Panc1 (cell line): ENCODE measurements around the gene MYO1B. TPM values are rescaled to one million over a fixed set of nuclear protein-coding genes. Genes with fewer than 3 reads are reported as not detected.

ENCODE experiments used
- ATAC-seq: fragments of 200-7000 bp; cut with Tn5 transposase; 2 replicates; pipeline ENCODE4 v1.9.1; 2020; ENCODE audit warnings: mild to moderate bottlenecking, moderate library complexity
- BruUV-seq: library from RNA; stranded (reverse); fragments of 400-500 nt; replicated peaks from 2 replicates; lab custom pipeline; 2021; lab: Mats Ljungman, UMichigan
- CTCF ChIA-PET: fragments of 300-600 bp; sonication (Branson Sonifier 250); formaldehyde crosslinking; loops from one replicate; lab custom pipeline; 2022; ENCODE audit warnings: antibody characterized with exemption; lab: Charles Lee
- POLR2A ChIA-PET: fragments of 300-600 bp; sonication (Branson Sonifier 250); formaldehyde crosslinking; loops from one replicate; lab custom pipeline; 2022; ENCODE audit warnings: antibody characterized with exemption; lab: Charles Lee
- DNase-seq: peaks from one replicate; pipeline ENCODE4 v3.0.0-alpha.2; 2010; ENCODE audit warnings: low read depth, low spot score
- H3K27ac ChIP-seq: 2 replicates; pipeline ENCODE4 v1.5.1; 2011; ENCODE audit warnings: mild to moderate bottlenecking, low read length, inconsistent platforms
- H3K27me3 ChIP-seq: fragments of 200-500 bp; sonication (Bioruptor generic); 2 replicates; pipeline ENCODE4 v1.6.0; 2014; ENCODE audit warnings: low read length, inconsistent platforms; ENCODE audit not compliant: control insufficient read depth, insufficient read depth
- H3K36me3 ChIP-seq: fragments of 200-500 bp; sonication (Bioruptor generic); 2 replicates; pipeline ENCODE4 v1.5.1; 2014; ENCODE audit warnings: inconsistent platforms, mild to moderate bottlenecking, low read length, moderate library complexity; ENCODE audit not compliant: control insufficient read depth, insufficient read depth
- H3K4me1 ChIP-seq: 2 replicates; pipeline ENCODE4 v1.5.1; 2011; ENCODE audit warnings: inconsistent platforms, mild to moderate bottlenecking, low read length, moderate library complexity; ENCODE audit not compliant: control insufficient read depth, insufficient read depth
- H3K4me3 ChIP-seq, 2 experiments: 2 replicates each; pipeline ENCODE4 v1.5.1; 2011 to 2012; ENCODE audit warnings: low read depth in 2 of 2, low read length in 2 of 2, mild to moderate bottlenecking in 2 of 2, inconsistent platforms in 1 of 2, moderate library complexity in 1 of 2
- H3K9me3 ChIP-seq: fragments of 200-500 bp; sonication (Bioruptor generic); 2 replicates; pipeline ENCODE4 v1.5.1; 2014; ENCODE audit warnings: low read depth, mild to moderate bottlenecking, inconsistent platforms, low read length, moderate library complexity; ENCODE audit not compliant: control insufficient read depth, insufficient read depth
- POLR2AphosphoS5 ChIP-seq: IDR thresholded peaks from 2 replicates; pipeline ENCODE4 v1.6.1; 2012; ENCODE audit warnings: mild to moderate bottlenecking, low read depth, low read length, moderate library complexity
- SIN3A ChIP-seq: IDR thresholded peaks from 2 replicates; pipeline ENCODE4 v1.6.1; 2012; ENCODE audit warnings: low read depth, mild to moderate bottlenecking, low read length, moderate library complexity, borderline replicate concordance; ENCODE audit not compliant: insufficient read depth
- TCF7L2 ChIP-seq: IDR thresholded peaks from 2 replicates; pipeline ENCODE4 v1.6.1; 2011; ENCODE audit warnings: mild to moderate bottlenecking, low read depth, low read length, inconsistent platforms
- in situ Hi-C: cut with HindIII; loops from 2 replicates; pipeline ENCODE4 v1.10.0; 2016; ENCODE audit warnings: low sequenced_read_pairs, low pct_unique_long_range_greater_than_20kb
- intact Hi-C: fragments of 100-400 bp; cut with micrococcal nuclease; formaldehyde crosslinking; loops from one replicate; pipeline ENCODE4 v1.10.0; 2022; ENCODE audit not compliant: unreplicated experiment
- total RNA-seq: library from RNA; stranded (reverse); gene quantifications from one replicate; pipeline ENCODE4 v1.2.1, GENCODE V29; 2021; ENCODE audit not compliant: unreplicated experiment
- TF ChIP-seq, protein P1 (sequence below): fragments of 450-650 bp; IDR thresholded peaks from 2 replicates; pipeline ENCODE4 v1.5.1; 2017; ENCODE audit warnings: mild to moderate bottlenecking
- TF ChIP-seq, protein P2 (sequence below), 2 experiments: IDR thresholded peaks; 2 replicates each; pipeline ENCODE4 v1.6.1; 2011 to 2012; ENCODE audit warnings: low read depth in 2 of 2, control low read depth in 1 of 2, low read length in 1 of 2, mild to moderate bottlenecking in 1 of 2, moderate library complexity in 1 of 2; ENCODE audit not compliant: insufficient read depth in 1 of 2

MYO1B gene
- total RNA-seq, 1 experiment from 2014 or later = 51.5 TPM

DNA sequence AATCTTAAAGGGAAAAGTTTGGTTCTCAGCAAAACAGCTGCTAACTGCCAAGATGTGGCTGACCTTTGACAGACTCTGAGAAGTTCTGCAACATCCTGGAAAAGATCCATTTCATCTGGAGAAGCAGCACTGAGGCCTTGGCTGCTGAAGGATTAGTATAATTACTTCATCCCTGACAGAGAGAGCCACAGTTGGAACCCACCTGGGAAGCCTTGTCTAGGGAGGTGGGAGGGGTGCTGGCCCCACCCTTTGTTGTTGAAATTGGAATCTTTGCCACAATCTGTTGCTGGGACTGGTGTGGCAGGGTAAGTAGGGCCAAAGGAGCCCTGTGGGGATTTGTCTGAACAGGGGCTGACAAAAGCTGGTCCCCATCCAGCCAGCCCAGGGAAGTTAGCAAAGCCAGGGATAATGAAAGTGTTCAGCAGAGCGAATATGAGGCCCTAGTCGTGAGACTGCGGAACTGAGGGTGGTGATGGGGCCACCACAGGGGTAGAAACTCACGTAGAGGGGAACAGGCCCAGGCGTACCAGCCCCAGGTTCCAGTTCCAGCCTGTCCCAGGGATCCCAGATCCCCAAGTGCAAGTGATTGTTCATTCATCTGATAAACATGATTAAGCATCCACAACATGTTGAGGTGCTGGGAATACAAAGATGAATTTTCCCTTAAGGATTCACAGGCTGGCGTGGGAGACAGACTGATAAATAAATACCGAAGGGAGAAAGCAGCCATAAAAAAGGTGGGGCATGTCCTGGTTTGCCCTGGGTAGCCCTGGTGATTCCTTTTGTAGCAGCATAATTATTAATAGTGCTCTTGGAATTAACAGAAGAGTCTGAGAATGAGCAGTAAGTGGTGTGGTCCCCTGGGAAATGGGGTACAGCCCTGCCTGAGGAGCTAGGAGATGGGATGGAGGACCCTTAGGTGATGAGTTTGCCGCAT lies 60.0 kb downstream of the MYO1B start:
- in situ Hi-C loops (no loop called here), intact Hi-C loops (no loop called here)
- Histone ChIP-seq H3K4me1 (0 out of 2 replicates have a peak, but pooled peaks cover 4% of the 10 kb centered on the region), H3K27ac (no peak overlapping the region), H3K9me3 (no peaks in the 10 kb centered on the region), H3K36me3 (no peaks in the 10 kb centered on the region), H3K27me3 (no peaks in the 10 kb centered on the region), H3K4me3 (no peak overlapping the region)
- BruUV-seq = no TSS peak
- POLR2A ChIA-PET = no interaction called here
- CTCF ChIA-PET = interaction anchor here (1.3 kb wide), 1 partner anchor 87 kb away, joined by 3 read pairs; no protein-coding TSS in a partner anchor
- no peak for DNase-seq
- no peak for ATAC-seq
- TF ChIP-seq SIN3A (no peak), POLR2AphosphoS5 (no peak), TCF7L2 (no peak)
- TF ChIP-seq, protein P1, sequence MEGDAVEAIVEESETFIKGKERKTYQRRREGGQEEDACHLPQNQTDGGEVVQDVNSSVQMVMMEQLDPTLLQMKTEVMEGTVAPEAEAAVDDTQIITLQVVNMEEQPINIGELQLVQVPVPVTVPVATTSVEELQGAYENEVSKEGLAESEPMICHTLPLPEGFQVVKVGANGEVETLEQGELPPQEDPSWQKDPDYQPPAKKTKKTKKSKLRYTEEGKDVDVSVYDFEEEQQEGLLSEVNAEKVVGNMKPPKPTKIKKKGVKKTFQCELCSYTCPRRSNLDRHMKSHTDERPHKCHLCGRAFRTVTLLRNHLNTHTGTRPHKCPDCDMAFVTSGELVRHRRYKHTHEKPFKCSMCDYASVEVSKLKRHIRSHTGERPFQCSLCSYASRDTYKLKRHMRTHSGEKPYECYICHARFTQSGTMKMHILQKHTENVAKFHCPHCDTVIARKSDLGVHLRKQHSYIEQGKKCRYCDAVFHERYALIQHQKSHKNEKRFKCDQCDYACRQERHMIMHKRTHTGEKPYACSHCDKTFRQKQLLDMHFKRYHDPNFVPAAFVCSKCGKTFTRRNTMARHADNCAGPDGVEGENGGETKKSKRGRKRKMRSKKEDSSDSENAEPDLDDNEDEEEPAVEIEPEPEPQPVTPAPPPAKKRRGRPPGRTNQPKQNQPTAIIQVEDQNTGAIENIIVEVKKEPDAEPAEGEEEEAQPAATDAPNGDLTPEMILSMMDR = no peak
- TF ChIP-seq, protein P2, sequence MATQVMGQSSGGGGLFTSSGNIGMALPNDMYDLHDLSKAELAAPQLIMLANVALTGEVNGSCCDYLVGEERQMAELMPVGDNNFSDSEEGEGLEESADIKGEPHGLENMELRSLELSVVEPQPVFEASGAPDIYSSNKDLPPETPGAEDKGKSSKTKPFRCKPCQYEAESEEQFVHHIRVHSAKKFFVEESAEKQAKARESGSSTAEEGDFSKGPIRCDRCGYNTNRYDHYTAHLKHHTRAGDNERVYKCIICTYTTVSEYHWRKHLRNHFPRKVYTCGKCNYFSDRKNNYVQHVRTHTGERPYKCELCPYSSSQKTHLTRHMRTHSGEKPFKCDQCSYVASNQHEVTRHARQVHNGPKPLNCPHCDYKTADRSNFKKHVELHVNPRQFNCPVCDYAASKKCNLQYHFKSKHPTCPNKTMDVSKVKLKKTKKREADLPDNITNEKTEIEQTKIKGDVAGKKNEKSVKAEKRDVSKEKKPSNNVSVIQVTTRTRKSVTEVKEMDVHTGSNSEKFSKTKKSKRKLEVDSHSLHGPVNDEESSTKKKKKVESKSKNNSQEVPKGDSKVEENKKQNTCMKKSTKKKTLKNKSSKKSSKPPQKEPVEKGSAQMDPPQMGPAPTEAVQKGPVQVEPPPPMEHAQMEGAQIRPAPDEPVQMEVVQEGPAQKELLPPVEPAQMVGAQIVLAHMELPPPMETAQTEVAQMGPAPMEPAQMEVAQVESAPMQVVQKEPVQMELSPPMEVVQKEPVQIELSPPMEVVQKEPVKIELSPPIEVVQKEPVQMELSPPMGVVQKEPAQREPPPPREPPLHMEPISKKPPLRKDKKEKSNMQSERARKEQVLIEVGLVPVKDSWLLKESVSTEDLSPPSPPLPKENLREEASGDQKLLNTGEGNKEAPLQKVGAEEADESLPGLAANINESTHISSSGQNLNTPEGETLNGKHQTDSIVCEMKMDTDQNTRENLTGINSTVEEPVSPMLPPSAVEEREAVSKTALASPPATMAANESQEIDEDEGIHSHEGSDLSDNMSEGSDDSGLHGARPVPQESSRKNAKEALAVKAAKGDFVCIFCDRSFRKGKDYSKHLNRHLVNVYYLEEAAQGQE (IDR thresholded peaks at IDR 0.05; ENCODE audit: insufficient read depth in 1 of 2, low read depth in 2 of 2, low read length in 1 of 2) = no peak

DNA sequence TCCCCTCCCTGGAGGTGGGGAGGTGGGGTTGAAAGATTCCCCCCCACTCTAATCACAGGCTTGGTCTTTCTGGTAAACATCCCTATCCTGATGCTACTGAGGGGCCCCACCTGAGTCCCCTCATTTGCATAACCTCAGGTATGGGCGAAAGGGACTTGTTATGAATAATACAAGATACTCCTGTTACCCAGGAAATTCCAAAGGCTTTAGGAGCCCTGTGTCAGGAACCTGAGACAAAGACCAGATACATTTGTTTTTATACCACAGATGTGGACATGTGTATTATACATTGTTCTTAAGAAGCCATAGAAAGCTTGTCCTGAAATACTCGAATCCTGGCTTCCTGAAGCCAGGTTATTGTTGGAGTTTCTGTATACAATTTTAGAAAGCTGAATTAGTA lies 62.8 kb downstream of the MYO1B start:
- CTCF ChIA-PET = no interaction called here
- Histone ChIP-seq H3K4me3 (no peak overlapping the region), H3K9me3 (no peaks in the 10 kb centered on the region), H3K36me3 (no peaks in the 10 kb centered on the region), H3K4me1 (0 out of 2 replicates have a peak, but pooled peaks cover 4% of the 10 kb centered on the region), H3K27ac (no peak overlapping the region), H3K27me3 (no peaks in the 10 kb centered on the region)
- intact Hi-C loops (no loop called here), in situ Hi-C loops (no loop called here)
- ATAC-seq = no peak
- TF ChIP-seq POLR2AphosphoS5 = no peak
- TF ChIP-seq, protein P2 (IDR thresholded peaks at IDR 0.05; ENCODE audit: insufficient read depth in 1 of 2, low read depth in 2 of 2, low read length in 1 of 2) = no peak
- no peak for TF ChIP-seq TCF7L2
- TF ChIP-seq SIN3A = no peak
- TF ChIP-seq, protein P1 = no peak
- POLR2A ChIA-PET = no interaction called here
- no peak for DNase-seq
- no TSS peak for BruUV-seq
